Tibial nerve (tissue), 4 donors: Measurements from ENCODE around the gene MERTK. TPM values are rescaled to one million over a fixed set of nuclear protein-coding genes. Genes with fewer than 3 reads are reported as not detected.

Experiments
- DNase-seq, 2 donors: peaks; one replicate each; pipeline ENCODE4 v3.0.0-alpha.2; 2019; ENCODE audit warnings: low spot score in 2 of 2
- H3K27ac ChIP-seq, 4 donors: fragments of 200-600 bp; sonication (generic) in 3 of 4; one replicate each; pipeline ENCODE4 v1.5.1; 2017 to 2019; ENCODE audit warnings: mild to moderate bottlenecking in 1 of 4
- H3K27me3 ChIP-seq, 2 donors: fragments of 200-600 bp; sonication (generic) in 1 of 2; one replicate each; pipeline versions ENCODE4 v1.5.1 to v1.6.0; 2017 to 2019
- H3K36me3 ChIP-seq, 3 donors: fragments of 200-600 bp; sonication (generic); one replicate each; pipeline ENCODE4 v1.5.1; 2018 to 2019
- H3K4me1 ChIP-seq, 4 donors: fragments of 200-600 bp; sonication (generic) in 3 of 4; one replicate each; pipeline ENCODE4 v1.5.1; 2017 to 2019
- H3K4me3 ChIP-seq, 4 donors: fragments of 200-600 bp; sonication (generic) in 3 of 4; one replicate each; pipeline ENCODE4 v1.5.1; 2017 to 2019; ENCODE audit warnings: mild to moderate bottlenecking in 1 of 4, moderate library complexity in 1 of 4
- H3K9me3 ChIP-seq, 4 donors: fragments of 200-600 bp; sonication (generic) in 3 of 4; one replicate each; pipeline ENCODE4 v1.5.1; 2017 to 2019
- EP300 ChIP-seq, 2 donors: sonication (generic); formaldehyde crosslinking; IDR thresholded peaks; one replicate each; pipeline ENCODE4 v1.6.1; 2017; ENCODE audit warnings: antibody characterized with exemption in 2 of 2, mild to moderate bottlenecking in 1 of 2
- POLR2A ChIP-seq, 2 donors: fragments of 450-650 bp; IDR thresholded peaks; one replicate each; pipeline ENCODE4 v1.6.1; 2017; ENCODE audit warnings: antibody characterized with exemption in 2 of 2, mild to moderate bottlenecking in 2 of 2, moderate library complexity in 2 of 2
- WGBS, 2 donors: methylation state at CpG; one replicate each; pipeline ENCODE4 v1.1.5; 2018; 5-methylcytosine and 5-hydroxymethylcytosine counted together
- total RNA-seq, 4 donors: library from RNA; depleted of rRNA; stranded (reverse); fragments of >200 nt; gene quantifications; one replicate each; pipeline ENCODE4 v1.1.0, GENCODE V29; 2016
- TF ChIP-seq, protein P1 (sequence below), 5 experiments: fragments of 200-600 bp in 3 of 5; fragments of 450-650 bp in 2 of 5; sonication (generic) in 3 of 5; IDR thresholded peaks; one replicate each; pipeline ENCODE4 v1.5.1; 2016 to 2019; ENCODE audit warnings: antibody characterized with exemption in 5 of 5, mild to moderate bottlenecking in 3 of 5, moderate library complexity in 2 of 5

The MERTK gene
- total RNA-seq, 4 donors from 2014 or later = 22.7 to 61.8 (median 29.3) TPM

DNA sequence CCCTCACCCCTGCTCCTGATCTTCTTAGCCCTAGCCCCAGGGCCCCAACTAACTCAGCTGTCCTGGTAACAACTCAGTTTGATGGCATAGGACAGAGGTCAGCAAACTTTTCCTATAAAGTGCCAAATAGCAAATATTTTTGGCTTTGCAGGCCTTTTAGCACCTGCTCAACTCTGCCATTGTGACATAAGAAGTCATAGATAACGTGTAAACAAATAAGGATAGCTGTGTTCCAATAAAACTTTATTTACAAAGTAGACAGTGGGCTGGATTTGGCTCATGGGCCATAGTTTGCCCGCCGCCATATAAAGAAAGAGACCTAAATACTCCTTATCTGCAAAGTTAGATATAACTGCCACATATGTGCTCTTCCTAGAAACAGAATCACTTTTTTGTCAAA is 129.4 kb downstream of the MERTK start:
- peaks cover 0 to 14% (median 0%) of the 10 kb centered on the region in 3 donors for H3K36me3 ChIP-seq
- no peak overlapping the region for H3K4me3 ChIP-seq
- no peaks in the 10 kb centered on the region for H3K27me3 ChIP-seq
- no peak for DNase-seq
- H3K9me3 ChIP-seq = no peaks in the 10 kb centered on the region
- H3K27ac ChIP-seq = no peak overlapping the region
- no peak for TF ChIP-seq POLR2A (IDR thresholded peaks at IDR 0.05)
- TF ChIP-seq, protein P1, sequence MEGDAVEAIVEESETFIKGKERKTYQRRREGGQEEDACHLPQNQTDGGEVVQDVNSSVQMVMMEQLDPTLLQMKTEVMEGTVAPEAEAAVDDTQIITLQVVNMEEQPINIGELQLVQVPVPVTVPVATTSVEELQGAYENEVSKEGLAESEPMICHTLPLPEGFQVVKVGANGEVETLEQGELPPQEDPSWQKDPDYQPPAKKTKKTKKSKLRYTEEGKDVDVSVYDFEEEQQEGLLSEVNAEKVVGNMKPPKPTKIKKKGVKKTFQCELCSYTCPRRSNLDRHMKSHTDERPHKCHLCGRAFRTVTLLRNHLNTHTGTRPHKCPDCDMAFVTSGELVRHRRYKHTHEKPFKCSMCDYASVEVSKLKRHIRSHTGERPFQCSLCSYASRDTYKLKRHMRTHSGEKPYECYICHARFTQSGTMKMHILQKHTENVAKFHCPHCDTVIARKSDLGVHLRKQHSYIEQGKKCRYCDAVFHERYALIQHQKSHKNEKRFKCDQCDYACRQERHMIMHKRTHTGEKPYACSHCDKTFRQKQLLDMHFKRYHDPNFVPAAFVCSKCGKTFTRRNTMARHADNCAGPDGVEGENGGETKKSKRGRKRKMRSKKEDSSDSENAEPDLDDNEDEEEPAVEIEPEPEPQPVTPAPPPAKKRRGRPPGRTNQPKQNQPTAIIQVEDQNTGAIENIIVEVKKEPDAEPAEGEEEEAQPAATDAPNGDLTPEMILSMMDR (IDR thresholded peaks at IDR 0.05) = no peak
- TF ChIP-seq EP300 (IDR thresholded peaks at IDR 0.05) = no peak
- 92 to 95% methylated on average over 3 of the region's 3 CpGs for WGBS, 2 donors
- H3K4me1 ChIP-seq = peaks cover 0 to 20% (median 5%) of the 10 kb centered on the region in 4 donors

GRCh38 chr2:112029164-112029563 is 130.8 kb downstream of the MERTK start:
- Histone ChIP-seq H3K4me1 (peaks cover 0 to 34% (median 5%) of the 10 kb centered on the region in 4 donors), H3K27me3 (no peaks in the 10 kb centered on the region), H3K4me3 (no peak overlapping the region), H3K36me3 (peaks cover 0 to 7% (median 0%) of the 10 kb centered on the region in 3 donors), H3K27ac (no peak overlapping the region), H3K9me3 (no peaks in the 10 kb centered on the region)
- DNase-seq = no peak
- WGBS, 2 donors = 85 to 90% methylated on average over 2 of the region's 2 CpGs
- TF ChIP-seq, protein P1 (IDR thresholded peaks at IDR 0.05) = no peak
- no peak for TF ChIP-seq POLR2A (IDR thresholded peaks at IDR 0.05)
- TF ChIP-seq EP300 (IDR thresholded peaks at IDR 0.05) = no peak

DNA sequence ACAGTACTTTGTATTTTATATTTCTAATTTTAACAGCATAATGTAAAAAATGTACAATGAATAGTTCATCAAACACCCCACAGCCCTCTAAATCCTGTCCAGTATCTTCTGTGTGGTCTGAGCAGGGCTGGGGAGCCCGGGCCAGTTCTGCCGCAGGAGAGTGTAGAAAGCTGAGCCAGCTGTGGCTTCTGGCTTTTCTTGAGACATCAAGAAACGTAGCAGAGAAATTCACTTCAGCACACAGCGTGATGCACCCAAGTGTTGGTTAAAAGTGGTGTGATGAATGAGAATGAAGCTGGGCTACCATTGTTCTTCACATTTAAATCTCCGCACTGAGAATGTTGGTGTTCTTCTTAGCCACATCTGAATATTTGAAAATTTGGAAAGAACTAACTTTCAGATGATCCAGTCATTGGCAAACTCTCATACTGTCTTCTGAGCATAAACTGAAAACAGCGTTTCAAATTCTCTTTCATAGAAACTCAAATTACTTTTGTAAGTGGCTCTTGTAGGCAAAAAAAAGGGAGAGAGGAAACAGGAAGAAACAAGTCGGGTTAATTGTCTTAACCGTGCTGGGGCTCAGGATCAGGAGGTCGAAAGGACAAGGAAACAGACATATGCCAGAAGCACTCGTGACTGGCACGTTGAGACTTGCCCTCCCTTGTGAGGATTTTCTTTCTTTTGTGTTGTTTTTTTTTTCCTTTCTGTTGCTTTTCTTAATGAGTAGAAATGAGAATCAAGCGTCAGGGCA is 133.2 kb downstream of the MERTK start:
- Histone ChIP-seq H3K4me1 (peaks cover 0 to 34% (median 5%) of the 10 kb centered on the region in 4 donors), H3K9me3 (no peaks in the 10 kb centered on the region), H3K36me3 (no peaks in the 10 kb centered on the region), H3K27me3 (no peaks in the 10 kb centered on the region), H3K4me3 (no peak overlapping the region), H3K27ac (peak overlapping the region in 2 of 4 donors; percentile 70 to 78)
- WGBS, 2 donors = 8 to 9% methylated on average over 12 of the region's 12 CpGs
- TF ChIP-seq EP300 (IDR thresholded peaks at IDR 0.05) = peak in 1 of 2 donors; percentile 64
- no peak for TF ChIP-seq POLR2A (IDR thresholded peaks at IDR 0.05)
- DNase-seq = peak in 1 of 2 donors; percentile 41

GRCh38 chr2:112032224-112032586 is 133.8 kb downstream of the MERTK start:
- DNase-seq = no peak
- Histone ChIP-seq H3K9me3 (no peaks in the 10 kb centered on the region), H3K36me3 (no peaks in the 10 kb centered on the region), H3K27ac (peak overlapping the region in 2 of 4 donors; percentile 70 to 78), H3K27me3 (no peaks in the 10 kb centered on the region), H3K4me1 (peaks cover 0 to 34% (median 5%) of the 10 kb centered on the region in 4 donors), H3K4me3 (no peak overlapping the region)
- TF ChIP-seq POLR2A (IDR thresholded peaks at IDR 0.05) (no peak), EP300 (IDR thresholded peaks at IDR 0.05) (no peak)
- TF ChIP-seq, protein P1 (IDR thresholded peaks at IDR 0.05) = no peak
- 52 to 53% methylated on average over 4 of the region's 4 CpGs for WGBS, 2 donors

GRCh38 chr2:112032689-112033465 is 134.5 kb downstream of the MERTK start:
- no peaks in the 10 kb centered on the region for H3K27me3 ChIP-seq
- TF ChIP-seq POLR2A (IDR thresholded peaks at IDR 0.05) (no peak), EP300 (IDR thresholded peaks at IDR 0.05) (peak in 1 of 2 donors; percentile 71)
- TF ChIP-seq, protein P1 (IDR thresholded peaks at IDR 0.05) = peak in 1 of 5 experiments; percentile 30
- DNase-seq = peak in 1 of 2 donors; percentile 51
- no peaks in the 10 kb centered on the region for H3K9me3 ChIP-seq
- 40 to 50% methylated on average over 4 of the region's 4 CpGs for WGBS, 2 donors
- H3K27ac ChIP-seq = peak overlapping the region in 2 of 4 donors; percentile 70 to 78
- H3K36me3 ChIP-seq = no peaks in the 10 kb centered on the region
- peaks cover 0 to 34% (median 5%) of the 10 kb centered on the region in 4 donors for H3K4me1 ChIP-seq
- no peak overlapping the region for H3K4me3 ChIP-seq
